ENCODE data around the gene CUL4A.
"Not testable (repeated sequence)": the region's sequence is repeated elsewhere in the genome, so short reads cannot be mapped to it uniquely, and the experiment has no call there.

CUL4A gene

GRCh38 chr13:113314895-113315470 is 105.6 kb downstream of the CUL4A start:
- ATAC-seq (replicated peaks); H3K4me3 Mint-ChIP-seq; DNase-seq; H3K9me3 Mint-ChIP-seq; H3K27ac Mint-ChIP-seq; H3K27me3 Mint-ChIP-seq: not testable (repeated sequence)
- Mint-ChIP-seq H3K36me3 (peaks cover 47 to 63% of the 10 kb centered on the region in 2 donors), H3K4me1 (peaks cover 7 to 28% of the 10 kb centered on the region in 2 donors)

GRCh38 chr13:113315992-113316391 is 106.6 kb downstream of the CUL4A start:
- Mint-ChIP-seq H3K36me3 (peaks cover 50 to 69% of the 10 kb centered on the region in 2 donors), H3K4me1 (peaks cover 7 to 28% of the 10 kb centered on the region in 2 donors), H3K27ac (no peak overlapping the region), H3K9me3 (no peaks in the 10 kb centered on the region), H3K27me3 (no peaks in the 10 kb centered on the region), H3K4me3 (no peak overlapping the region)
- ATAC-seq (replicated peaks) (no peak), DNase-seq (no peak)

Measured in stimulated activated naive B cell treated with anti-CD40 and anti-IgM and Interleukin-4, amounts not matched to agents 10 μg/mL and 1 μg/mL and 100 μg/mL, for 72 hours (primary cell).